BJ (cell line): Measurements from ENCODE around the gene AP3B1. TPM values are rescaled to one million over a fixed set of nuclear protein-coding genes. Genes with fewer than 3 reads are reported as not detected.
A peak's percentile ranks its signal among the peaks of the same experiment; 100 is the strongest.
"Not testable (repeated sequence)": the region's sequence is repeated elsewhere in the genome, so short reads cannot be mapped to it uniquely, and the experiment has no call there.

Source experiments
- CTCF ChIA-PET: fragments of 350-600 bp; formaldehyde crosslinking; extraction: SDS; loops from one replicate; lab custom pipeline; 2021; ENCODE audit warnings: antibody characterized with exemption, inconsistent platforms; lab: Yijun Ruan, JAX
- POLR2A ChIA-PET: fragments of 300-600 bp; sonication (Branson Sonifier 250); formaldehyde crosslinking; extraction: SDS; loops from one replicate; lab custom pipeline; 2021; ENCODE audit warnings: antibody characterized with exemption; lab: Charles Lee
- DNase-seq: peaks from one replicate; pipeline ENCODE4 v3.0.0-alpha.2; 2011; ENCODE audit warnings: low read depth
- H3K27me3 ChIP-seq: 2 replicates; pipeline ENCODE4 v1.6.0; 2011; ENCODE audit warnings: low read length; ENCODE audit not compliant: control insufficient read depth, insufficient read depth
- H3K36me3 ChIP-seq: 2 replicates; pipeline ENCODE4 v1.5.1; 2011; ENCODE audit warnings: low read length; ENCODE audit not compliant: control insufficient read depth, insufficient read depth
- H3K4me3 ChIP-seq: 2 replicates; pipeline ENCODE4 v1.5.1; 2011; ENCODE audit warnings: low read depth, mild to moderate bottlenecking, control low read depth, low read length
- CTCF ChIP-seq: IDR thresholded peaks from 2 replicates; pipeline ENCODE4 v1.5.1; 2011; ENCODE audit warnings: low read depth, mild to moderate bottlenecking, control low read depth, inconsistent platforms, low read length, moderate library complexity; ENCODE audit not compliant: insufficient read depth
- polyA plus RNA-seq: library from polyadenylated mRNA; depleted of rRNA; stranded (reverse); fragments of >200 nt; gene quantifications from 2 replicates; pipeline ENCODE4 v1.2.3, GENCODE V29; 2011

AP3B1 gene
- polyA plus RNA-seq, 1 experiment: 23.9 TPM

GRCh38 chr5:78076351-78076750 is 218.1 kb downstream of the AP3B1 start:
- POLR2A ChIA-PET: no interaction called here
- Histone ChIP-seq H3K4me3 (no peak overlapping the region), H3K27me3 (no peaks in the 10 kb centered on the region), H3K36me3 (no peaks in the 10 kb centered on the region)
- no peak for TF ChIP-seq CTCF
- CTCF ChIA-PET: interaction anchor here (0.9 to 2.3 kb wide), 4 partner anchors 9 to 38 kb away, joined by 3 to 8 read pairs (median 3); no protein-coding TSS in a partner anchor
- no peak for DNase-seq

GRCh38 chr5:78075301-78075700 is 219.2 kb downstream of the AP3B1 start:
- ChIA-PET CTCF (interaction anchor here (1.5 to 2.3 kb wide), 2 partner anchors 10 to 12 kb away, joined by 3 to 8 read pairs; no protein-coding TSS in a partner anchor), POLR2A (no interaction called here)
- DNase-seq: no peak
- Histone ChIP-seq H3K4me3 (no peak overlapping the region), H3K27me3 (no peaks in the 10 kb centered on the region), H3K36me3 (no peaks in the 10 kb centered on the region)
- TF ChIP-seq CTCF: no peak

- H3K36me3 ChIP-seq, H3K4me3 ChIP-seq, CTCF ChIA-PET, H3K27me3 ChIP-seq, DNase-seq: not testable (repeated sequence)
- POLR2A ChIA-PET: interaction anchor here (0.7 kb wide), 1 partner anchor 32 kb away, joined by 4 read pairs; no protein-coding TSS in a partner anchor
Observed at GRCh38 chr5:78070691-78071090, 223.8 kb downstream of the AP3B1 start.

GRCh38 chr5:78067581-78067980 is 226.9 kb downstream of the AP3B1 start:
- CTCF ChIA-PET: interaction anchor here (0.6 to 1.0 kb wide), 2 partner anchors 9 to 14 kb away, joined by 3 read pairs; no protein-coding TSS in a partner anchor
- H3K4me3 ChIP-seq, DNase-seq, H3K27me3 ChIP-seq, POLR2A ChIA-PET, H3K36me3 ChIP-seq: not testable (repeated sequence)

- H3K27me3 ChIP-seq, DNase-seq, POLR2A ChIA-PET, H3K4me3 ChIP-seq, H3K36me3 ChIP-seq: not testable (repeated sequence)
- CTCF ChIA-PET: interaction anchor here (1.0 kb wide), 1 partner anchor 13 kb away, joined by 3 read pairs; no protein-coding TSS in a partner anchor
Observed at GRCh38 chr5:78066722-78067121, 227.8 kb downstream of the AP3B1 start.

- no peaks in the 10 kb centered on the region; the same call in 1 of the 2 replicates for H3K36me3 ChIP-seq
- H3K4me3 ChIP-seq: no peak overlapping the region
- ChIA-PET POLR2A (no interaction called here), CTCF (interaction anchor here (1.0 to 2.2 kb wide), 3 partner anchors 9 to 27 kb away, joined by 3 to 8 read pairs (median 3); no protein-coding TSS in a partner anchor)
- DNase-seq: no peak
- H3K27me3 ChIP-seq: no peaks in the 10 kb centered on the region
- 0 out of 2 replicates have a peak, but pooled peaks have one; percentile 1 for TF ChIP-seq CTCF
Observed at GRCh38 chr5:78065663-78066062, 228.8 kb downstream of the AP3B1 start.
